Colon (tissue), 2 donors: ENCODE measurements around the gene CEMIP2.
A peak's percentile ranks its signal among the peaks of the same experiment; 100 is the strongest.

ENCODE experiments used
- FAIRE-seq: peaks from 2 replicates; lab custom pipeline; 2012; peaks lifted over from hg19 to GRCh38; lab: Jason Lieb, UNC
- donor health status: control.
- donor health status: control.

The CEMIP2 gene

DNA sequence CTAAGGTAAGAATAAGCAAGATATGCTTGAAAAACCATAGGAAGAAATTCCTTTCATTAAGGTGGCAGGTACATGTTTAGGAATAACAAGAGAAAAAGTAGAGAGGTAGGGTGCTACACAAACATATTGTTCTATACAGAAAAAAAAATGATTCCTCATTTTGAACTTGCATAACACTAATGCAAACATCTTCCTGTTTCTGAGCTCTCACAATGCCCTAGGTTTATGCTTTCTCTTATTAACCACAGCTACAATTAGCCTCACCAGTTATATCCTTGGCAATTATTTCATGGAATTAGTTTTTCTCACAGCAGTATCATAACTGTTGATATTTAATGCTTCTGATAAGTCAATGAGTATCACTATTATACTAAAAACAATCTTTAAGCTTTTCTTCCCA is 20.7 kb downstream of the CEMIP2 start:
- no peak for FAIRE-seq

DNA sequence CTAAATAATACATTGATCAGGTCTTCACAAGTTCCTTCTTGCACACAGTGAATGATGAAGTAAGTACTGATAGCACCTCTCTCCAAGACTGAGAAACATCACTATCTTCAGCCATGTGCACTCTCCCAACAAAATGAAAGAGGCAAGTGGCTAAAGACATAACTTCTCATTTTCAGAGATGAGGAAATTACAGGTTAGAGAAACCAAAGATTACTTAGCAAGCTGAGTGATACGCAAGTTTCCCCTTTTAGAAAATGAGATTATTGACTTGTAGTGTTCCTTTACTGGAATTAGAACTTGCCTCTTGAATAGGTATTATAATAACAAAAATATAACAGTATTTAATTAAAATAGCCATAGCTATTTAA is 21.6 kb downstream of the CEMIP2 start:
- no peak for FAIRE-seq

DNA sequence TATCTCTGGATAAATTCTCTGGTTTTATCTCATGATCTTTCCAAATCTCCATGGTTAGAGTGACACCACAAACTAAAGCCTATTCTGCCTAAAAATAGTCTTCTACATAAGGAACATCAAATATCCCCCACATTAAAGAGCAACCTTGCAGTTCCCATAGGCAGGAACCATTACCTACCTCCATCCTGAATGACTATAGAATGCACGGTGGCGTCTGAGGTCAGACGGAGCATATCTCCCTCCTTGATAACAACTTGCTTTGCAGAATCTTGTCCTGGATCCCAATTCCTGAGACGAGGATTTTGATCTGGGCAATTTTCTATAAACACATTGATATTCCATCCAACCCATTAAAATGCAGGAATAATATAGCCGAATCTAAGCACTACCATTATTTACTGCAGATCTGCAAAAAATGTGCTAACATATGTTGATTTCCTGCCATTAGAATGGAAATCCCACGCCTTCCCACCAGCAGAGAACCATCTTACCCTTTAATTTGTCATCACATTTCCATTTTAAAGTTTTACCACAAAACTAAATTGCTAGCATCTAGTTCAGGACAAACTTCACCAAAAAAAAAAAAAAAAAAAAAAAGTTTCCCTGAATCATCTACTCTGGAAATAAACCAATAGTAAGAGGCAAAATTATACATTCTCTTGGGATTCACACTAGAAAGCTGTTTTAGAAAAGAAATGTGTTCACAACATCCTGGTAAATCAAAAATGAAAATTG is 22.1 kb downstream of the CEMIP2 start:
- no peak for FAIRE-seq

DNA sequence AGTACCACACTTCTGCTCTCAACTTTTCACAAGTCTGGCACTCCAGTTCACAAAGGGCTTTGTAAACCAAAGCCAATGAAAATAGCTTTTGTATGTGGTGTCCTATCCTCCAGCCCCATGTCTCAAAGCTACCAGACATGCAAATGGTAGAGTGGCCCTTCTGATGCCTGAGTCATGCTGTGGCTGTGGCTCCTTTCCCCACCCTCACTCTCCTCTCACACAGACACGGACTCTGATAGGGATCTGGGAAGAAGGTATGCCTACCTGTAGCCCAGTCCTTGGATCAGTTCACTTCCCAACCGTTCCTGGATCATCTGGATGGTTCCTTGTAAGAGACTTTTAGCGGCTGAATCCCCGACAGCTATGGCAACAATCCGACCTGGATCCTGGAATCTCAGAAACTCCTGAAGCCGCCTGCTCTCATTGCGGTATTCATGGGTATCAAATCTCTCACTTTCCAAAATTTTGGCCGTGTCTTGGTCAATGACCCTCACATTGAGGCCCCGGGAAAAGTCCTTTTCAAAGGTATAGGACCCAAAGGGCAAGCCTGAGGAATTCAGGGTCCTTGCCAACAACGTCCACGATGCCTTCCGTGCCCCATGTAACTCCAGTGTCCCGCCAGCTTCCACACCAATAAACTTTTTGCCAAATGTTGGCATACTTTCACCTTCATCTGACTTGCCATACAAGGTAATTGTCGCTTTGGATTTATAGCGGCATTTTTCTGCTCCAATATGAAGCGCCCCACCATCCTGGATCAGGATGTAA is 23.4 kb downstream of the CEMIP2 start:
- FAIRE-seq = no peak

DNA sequence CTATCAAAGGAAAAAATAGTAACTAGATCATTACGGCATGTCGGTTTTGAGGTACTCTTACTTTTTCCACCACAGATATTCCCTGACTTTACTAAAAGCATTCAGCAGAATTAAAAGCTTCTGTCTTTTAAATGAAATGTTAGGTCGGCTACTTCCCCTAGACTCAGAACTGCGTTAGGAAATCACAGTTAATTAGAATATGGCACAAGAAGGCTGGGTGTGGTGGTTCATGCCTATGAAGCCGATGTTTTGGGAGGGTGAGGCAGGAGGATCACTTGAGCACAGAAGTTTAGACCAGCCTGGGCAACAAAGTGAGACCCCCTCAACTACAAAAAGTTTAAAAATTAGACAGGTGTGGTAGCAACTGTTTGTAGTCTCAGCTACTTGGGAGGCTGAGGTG is 24.4 kb downstream of the CEMIP2 start:
- FAIRE-seq = no peak

DNA sequence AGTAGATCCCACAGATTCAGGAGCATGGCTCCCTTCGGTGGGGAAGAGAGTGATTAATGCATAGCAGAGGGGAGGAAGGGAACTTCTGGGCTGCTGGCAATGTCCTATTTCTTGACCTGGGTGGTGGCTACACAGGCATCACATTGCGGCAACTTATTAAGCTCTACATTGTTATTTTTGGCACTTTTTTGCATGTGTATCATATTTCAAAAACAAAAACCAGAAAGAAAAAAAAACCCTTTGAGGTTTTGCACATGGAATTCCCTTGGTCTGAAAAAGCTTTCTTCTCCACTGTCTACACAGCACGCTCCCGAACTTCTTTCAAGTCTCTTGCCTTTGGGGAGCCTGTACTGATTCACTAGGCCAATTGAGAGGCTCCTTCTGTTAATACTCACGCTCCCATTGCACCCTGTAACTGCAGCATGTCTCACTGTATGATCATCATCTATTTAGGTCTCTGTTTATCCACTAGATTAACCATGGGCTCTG is 25.1 kb downstream of the CEMIP2 start:
- no peak for FAIRE-seq

DNA sequence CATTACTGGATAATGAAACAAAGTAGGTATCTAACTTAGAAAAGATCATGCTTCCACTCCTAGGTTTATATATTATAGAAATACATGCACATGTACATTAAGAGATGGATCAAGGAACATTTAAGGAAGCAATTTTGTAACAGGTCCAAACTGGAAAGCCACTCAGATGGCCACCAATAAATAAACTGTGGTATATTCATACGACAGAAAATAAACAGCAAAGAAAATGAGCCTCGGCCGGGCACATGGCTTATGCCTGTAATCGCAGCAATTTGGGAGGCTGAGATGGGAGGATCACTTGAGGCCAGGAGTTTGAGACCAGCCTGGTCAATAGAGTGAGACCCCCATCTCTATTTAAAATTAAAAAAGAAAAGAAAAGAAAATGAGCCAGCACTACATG is 25.6 kb downstream of the CEMIP2 start:
- FAIRE-seq = no peak

DNA sequence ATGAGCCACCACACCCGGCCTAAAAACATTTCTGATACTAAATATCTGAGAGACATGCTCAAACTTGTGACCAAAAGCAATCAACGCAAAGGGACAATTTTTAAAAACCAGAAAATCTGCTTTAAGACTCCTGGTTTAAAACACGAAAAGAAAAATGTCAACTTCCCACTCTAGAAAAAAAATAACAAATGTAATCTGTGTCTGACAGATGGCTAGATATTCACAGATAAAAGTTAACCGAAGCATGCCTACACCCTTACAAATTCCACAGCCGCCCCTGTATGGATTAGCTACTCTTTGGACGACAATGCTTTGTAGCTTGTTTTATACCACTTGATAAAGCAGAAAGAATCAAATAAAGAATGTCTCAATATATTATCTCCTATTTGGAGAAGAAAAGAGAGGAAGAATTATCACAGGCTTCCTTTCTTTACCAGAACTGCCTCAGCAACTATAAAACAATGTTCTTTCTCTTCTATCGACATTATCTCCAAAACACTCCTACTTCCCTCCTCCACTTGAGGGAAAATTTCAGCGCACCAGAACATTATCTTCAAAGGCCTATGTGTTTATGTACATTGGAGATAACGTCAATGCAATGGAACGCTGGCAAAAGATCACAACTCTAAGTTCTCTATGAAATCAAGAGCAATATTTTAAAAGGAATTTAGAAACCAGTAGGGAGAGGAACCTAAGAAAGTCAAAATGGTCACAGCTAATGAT is 26.2 kb downstream of the CEMIP2 start:
- peak; percentile 33 for FAIRE-seq

DNA sequence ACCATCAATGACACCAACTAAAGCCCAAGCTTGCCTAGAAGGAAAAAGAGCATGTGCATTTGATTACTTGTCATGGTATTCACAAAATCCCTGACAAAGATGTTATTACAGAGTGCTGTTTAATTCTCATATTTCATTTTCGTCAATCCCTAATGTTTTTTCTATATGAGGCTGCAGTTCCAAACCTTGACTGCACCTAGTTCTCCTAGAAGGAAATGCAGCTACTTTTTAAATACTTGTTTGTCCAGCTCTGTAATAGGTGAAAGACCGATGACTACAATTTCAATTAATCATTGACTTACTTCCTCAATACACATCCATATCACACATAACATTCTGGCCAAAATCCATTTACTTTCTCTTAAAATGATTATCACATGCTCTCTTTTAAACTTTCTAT is 28.1 kb downstream of the CEMIP2 start:
- no peak for FAIRE-seq

DNA sequence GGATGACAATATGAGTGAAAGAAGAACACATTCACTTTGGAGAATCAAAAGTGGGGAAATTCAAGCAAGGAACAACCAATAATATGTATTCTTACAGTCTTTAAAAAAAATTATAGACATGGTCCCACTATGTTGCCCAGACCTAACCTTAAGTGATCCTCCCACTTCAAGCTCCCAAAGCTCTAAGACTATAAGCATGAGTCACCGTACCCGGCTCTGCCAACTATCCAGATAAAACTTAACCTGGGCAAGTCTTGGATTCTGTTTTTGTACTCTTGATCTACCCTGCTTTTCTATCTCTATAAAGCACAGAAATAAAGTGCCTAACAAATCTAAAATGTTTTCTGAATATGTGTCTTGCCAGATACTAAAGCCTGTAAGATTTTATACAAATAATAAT is 30.9 kb downstream of the CEMIP2 start:
- no peak for FAIRE-seq

DNA sequence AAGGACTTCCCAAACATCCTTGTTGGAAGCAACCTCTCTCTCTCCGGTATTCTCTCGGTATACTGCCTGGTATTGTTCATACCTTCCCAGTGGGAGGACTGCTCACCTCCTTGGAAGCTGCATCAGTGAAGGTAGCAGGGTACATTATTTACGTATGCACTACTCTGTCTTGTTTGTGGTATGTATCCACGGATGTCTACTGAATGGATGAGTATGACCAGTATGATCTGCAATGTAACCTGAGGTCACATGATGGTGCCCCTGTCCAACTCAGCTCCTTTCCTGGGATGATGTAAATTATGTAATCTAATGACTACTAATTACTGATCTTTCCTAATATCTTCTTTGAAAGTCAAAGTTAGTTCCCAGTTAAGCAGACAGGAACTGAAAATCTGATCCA is 32.1 kb downstream of the CEMIP2 start:
- no peak for FAIRE-seq

DNA sequence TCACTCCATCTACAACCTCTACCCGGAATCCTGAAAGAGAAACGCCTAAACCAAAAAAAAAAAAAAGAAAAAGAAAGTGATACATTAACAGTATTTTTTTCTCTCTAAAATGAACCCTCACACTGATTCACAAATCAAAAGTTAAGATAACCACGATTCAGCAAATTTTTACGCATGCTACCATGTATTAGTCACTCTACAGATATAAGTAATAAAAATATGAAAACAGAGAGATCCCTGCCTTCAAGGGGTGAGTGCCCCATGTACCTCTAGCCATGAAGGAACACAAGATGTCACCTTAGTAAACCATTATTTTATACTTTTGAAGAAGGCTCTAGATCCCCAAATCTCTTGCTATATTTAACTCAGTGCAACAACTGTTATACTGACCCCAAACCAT is 33.4 kb downstream of the CEMIP2 start:
- FAIRE-seq = no peak

DNA sequence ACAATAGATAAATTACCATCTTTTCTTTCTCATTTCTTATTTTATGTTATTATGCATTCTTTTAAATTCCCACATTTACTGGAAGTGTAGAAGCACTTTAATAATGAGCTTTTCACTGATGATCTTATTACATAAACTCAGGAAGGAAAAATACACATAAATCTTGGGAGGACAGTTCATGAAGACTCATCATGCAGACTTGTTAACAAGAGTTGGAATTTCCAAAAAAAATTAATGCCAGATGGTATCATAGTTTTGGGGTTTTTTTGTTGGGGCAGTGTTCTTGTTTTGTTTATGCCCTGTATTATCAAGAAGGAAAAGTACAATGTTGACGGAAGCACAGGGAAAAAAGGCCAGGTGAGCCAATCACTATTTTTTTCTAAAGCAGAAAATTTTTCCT is 35.1 kb downstream of the CEMIP2 start:
- no peak for FAIRE-seq

DNA sequence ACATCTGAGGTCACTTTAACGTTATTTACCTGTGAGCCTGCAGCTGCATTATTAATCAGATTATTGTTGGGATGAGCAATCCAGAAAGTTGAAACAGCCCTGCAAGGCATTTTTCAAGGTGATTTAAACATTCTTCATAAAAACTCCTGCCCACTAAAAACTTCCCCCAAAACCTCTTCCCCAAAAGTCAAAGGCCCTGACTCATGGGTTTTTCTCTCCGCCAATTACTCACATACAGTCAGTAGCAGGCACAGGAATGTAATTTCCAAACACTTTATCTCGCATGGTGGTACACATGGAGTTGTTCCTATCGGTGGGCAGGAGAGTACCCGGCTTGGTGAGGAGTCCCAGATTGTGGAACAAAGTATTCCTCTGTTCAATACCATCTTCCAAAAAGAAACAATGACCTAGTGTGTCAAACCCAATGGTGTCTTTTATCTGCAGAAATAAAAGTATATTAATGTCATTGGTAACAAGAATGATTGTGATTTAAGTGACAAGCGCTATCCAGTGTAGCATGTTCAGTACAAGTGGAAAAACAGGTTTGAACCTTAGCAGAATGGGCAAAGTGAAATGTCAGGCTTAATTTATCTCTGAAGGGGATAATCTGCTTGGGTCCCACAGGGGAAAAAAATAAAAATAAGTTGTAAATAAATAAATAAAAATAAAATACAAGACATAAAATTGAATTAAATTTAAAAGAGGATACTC is 38.3 kb downstream of the CEMIP2 start:
- no peak for FAIRE-seq

DNA sequence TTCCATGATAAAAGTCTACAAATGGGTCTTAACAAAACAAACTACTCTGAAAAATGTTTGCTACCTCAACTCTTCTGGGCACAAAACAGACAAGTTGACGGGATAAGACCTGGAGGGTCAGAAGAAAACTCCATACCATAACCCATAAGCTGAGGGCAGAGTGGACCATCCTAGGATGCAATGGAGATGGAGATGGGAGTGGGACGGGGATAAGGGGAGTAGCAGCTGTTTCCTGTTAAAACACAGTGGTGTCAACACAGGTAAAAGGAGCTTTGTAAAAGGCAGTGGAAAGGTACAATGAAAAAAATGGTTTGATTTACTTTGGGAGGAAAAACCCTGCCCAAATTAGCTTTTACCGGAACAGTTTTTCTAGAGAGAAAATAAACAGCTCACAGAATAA is 41.6 kb downstream of the CEMIP2 start:
- FAIRE-seq = no peak

DNA sequence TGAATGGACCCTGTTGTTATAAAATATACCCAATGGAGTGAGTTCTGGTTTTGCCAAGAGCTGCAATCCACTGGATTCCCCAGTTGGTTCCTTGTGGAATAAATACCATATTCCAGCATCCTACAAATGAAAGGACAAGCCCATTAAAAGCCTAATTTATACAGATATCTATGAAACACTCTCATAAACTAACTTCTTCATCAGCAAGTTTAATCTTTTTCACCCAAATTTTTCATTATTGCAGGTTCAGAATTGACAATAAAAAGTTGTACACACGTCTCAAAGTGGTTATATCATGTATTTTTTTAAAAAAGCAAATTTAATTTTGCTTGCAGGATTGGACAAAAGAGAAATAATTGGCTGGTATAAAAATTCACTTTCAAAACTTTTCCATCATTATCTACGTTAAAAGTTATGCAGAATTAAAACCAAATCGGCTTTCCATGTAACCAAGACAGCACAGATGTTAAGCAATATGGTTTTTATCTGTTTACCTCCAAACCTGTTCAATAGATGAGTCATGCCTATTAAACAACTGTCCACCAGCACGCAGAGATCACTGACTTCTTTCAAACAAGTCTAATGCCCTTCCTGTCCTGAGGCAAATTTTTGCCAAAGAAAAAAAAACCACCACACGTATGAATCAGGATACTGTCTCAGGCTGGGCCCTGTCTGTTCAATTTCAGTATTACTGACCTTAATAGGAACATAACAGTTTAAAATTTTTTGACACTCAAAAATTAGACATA is 42.5 kb downstream of the CEMIP2 start:
- no peak for FAIRE-seq

DNA sequence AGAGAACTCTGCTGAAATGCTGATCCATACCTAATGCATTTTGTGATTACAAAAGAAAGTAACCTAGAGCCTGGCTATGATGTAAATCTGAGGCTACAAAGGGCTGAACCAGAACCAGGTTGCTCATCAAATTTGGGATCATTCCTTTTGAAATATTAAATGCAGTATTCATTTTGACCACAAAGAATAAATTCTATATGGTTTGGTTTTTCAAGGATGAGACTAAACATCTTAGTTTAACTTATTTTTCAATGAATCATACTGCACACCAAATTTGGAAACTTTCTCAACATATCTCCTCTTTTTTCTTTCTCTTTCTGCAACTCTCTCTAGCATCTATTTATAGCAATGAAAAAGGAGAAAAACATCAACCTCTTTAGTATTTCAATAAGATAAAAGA is 46.5 kb downstream of the CEMIP2 start:
- FAIRE-seq = no peak

DNA sequence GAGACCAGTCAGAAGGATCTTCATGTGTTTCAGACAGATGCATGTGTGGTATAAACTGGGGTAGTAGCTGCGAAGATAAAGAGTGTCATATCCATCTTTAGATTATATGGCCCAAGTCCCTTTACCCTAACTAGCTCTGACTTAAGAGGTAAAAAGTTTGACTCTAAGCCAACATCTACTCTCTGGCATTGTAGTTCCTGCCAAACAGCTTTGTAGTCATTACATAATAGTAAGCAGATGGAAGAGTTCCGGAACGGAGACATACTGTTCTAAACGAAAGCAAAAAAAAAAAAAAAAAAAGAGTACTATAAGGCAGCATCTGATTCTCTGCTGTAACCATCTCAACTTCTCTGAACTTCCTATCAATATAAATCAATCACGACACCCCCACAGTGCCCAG is 48.8 kb downstream of the CEMIP2 start:
- FAIRE-seq = no peak

DNA sequence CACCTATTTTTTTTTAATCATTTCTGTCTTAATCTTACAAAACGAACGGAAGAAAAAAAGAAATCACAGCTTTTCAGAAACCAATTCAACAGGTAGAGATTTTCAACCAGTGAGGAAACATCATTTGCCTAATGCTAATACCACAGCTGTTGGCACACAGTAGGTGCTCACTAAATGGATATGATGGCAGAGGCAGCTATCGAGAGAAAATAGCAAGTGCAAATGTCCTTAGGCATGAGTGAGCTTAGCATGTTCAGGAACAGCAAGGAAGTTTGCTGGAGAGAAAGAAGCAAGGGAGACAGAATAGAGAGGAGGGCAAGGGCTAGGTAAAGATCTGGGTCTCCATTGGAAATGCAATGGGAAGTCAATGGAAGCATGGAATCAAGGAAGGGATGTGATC is 49.2 kb downstream of the CEMIP2 start:
- FAIRE-seq = no peak

DNA sequence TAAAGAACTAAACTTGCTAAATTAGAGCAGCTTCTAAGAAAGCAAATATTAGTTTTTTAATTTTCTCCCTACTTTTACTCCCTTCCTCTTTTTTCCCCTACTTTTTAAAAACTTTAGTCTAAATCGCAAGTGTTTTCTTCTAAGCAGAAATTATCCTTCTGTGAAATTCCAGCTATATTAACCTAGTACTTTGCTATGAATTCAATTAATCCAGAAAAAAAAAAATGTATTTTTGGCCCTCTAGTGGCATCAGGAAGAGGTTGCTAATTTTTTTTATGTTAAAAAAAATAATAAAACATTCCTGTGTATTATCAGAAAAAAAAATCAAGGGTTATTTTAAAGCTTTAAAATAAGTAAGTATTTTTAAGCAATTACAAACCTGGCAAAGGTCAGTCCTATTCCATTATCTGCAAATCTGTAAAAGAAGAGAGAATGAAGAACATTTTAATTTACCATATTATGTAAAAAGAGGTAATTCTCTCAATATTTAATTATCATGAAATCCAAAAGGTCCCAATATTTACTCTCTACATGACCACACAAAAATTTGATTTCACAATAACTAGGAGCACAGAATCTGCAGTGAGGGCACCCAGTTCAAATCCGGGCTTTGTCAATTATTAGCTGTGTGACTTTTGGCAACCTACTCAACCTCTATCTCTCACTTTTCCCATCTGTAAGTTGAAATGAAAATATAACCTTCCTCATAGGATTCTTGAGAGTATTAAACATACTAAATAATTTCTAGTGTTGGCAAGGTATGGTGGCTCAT is 52.0 kb downstream of the CEMIP2 start:
- peak; percentile 14 for FAIRE-seq

DNA sequence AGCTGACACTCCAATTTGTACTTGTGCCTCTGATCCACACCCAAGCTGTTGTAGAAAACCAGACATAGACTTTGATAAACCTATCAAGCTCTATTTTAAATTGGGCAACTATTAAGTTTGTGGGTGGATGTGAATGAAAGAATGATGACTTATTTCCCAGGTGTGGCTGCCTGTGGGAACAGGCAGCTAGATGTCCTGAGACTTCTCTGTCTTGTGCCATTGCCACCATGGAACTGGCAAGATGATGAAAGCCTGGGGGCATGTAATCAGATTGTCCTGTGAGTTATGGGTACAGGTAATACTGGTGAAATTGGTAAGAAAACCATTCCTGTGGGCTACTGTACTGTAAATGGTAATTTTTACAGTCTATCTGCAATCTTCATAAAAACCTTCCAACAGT is 57.5 kb downstream of the CEMIP2 start:
- no peak for FAIRE-seq
